ENCODE results near the gene ZNF609.

ZNF609 gene

GRCh38 chr15:64500695-64501395 lies 40.5 kb downstream of the ZNF609 start:
- in situ Hi-C loops (cut with MboI; ENCODE audit: low sequenced_read_pairs): no loop called here

- in situ Hi-C loops (cut with MboI; ENCODE audit: low sequenced_read_pairs): no loop called here
Observed at GRCh38 chr15:64501396-64501715, 41.0 kb downstream of the ZNF609 start.

- in situ Hi-C loops (cut with MboI; ENCODE audit: low sequenced_read_pairs): no loop called here
Observed at GRCh38 chr15:64502151-64502550, 41.8 kb downstream of the ZNF609 start.

GRCh38 chr15:64502551-64502950 lies 42.2 kb downstream of the ZNF609 start:
- in situ Hi-C loops (cut with MboI; ENCODE audit: low sequenced_read_pairs): no loop called here

- in situ Hi-C loops (cut with MboI; ENCODE audit: low sequenced_read_pairs): no loop called here
Observed at GRCh38 chr15:64503197-64503596, 42.8 kb downstream of the ZNF609 start.

- in situ Hi-C loops (cut with MboI; ENCODE audit: low sequenced_read_pairs): no loop called here
Observed at GRCh38 chr15:64503640-64504039, 43.3 kb downstream of the ZNF609 start.

GRCh38 chr15:64507293-64507802 lies 47.0 kb downstream of the ZNF609 start:
- in situ Hi-C loops (cut with MboI; ENCODE audit: low sequenced_read_pairs): no loop called here

GRCh38 chr15:64507845-64508244 lies 47.5 kb downstream of the ZNF609 start:
- in situ Hi-C loops (cut with MboI; ENCODE audit: low sequenced_read_pairs): no loop called here

GRCh38 chr15:64513823-64514222 lies 53.4 kb downstream of the ZNF609 start:
- in situ Hi-C loops (cut with MboI; ENCODE audit: low sequenced_read_pairs): no loop called here

GRCh38 chr15:64515196-64515595 lies 54.8 kb downstream of the ZNF609 start:
- in situ Hi-C loops (cut with MboI; ENCODE audit: low sequenced_read_pairs): no loop called here

- in situ Hi-C loops (cut with MboI; ENCODE audit: low sequenced_read_pairs): no loop called here
Observed at GRCh38 chr15:64515825-64516224, 55.4 kb downstream of the ZNF609 start.

GRCh38 chr15:64519897-64520296 lies 59.5 kb downstream of the ZNF609 start:
- in situ Hi-C loops (cut with MboI; ENCODE audit: low sequenced_read_pairs): no loop called here

GRCh38 chr15:64521201-64521600 lies 60.8 kb downstream of the ZNF609 start:
- in situ Hi-C loops (cut with MboI; ENCODE audit: low sequenced_read_pairs): no loop called here

- in situ Hi-C loops (cut with MboI; ENCODE audit: low sequenced_read_pairs): no loop called here
Observed at GRCh38 chr15:64521726-64522164, 61.4 kb downstream of the ZNF609 start.

- in situ Hi-C loops (cut with MboI; ENCODE audit: low sequenced_read_pairs): no loop called here
Observed at GRCh38 chr15:64522226-64522823, 61.9 kb downstream of the ZNF609 start.

GRCh38 chr15:64523240-64523639 lies 62.9 kb downstream of the ZNF609 start:
- in situ Hi-C loops (cut with MboI; ENCODE audit: low sequenced_read_pairs): no loop called here

GRCh38 chr15:64524778-64525177 lies 64.4 kb downstream of the ZNF609 start:
- in situ Hi-C loops (cut with MboI; ENCODE audit: low sequenced_read_pairs): no loop called here

GRCh38 chr15:64525828-64526530 lies 65.6 kb downstream of the ZNF609 start:
- in situ Hi-C loops (cut with MboI; ENCODE audit: low sequenced_read_pairs): no loop called here

- in situ Hi-C loops (cut with MboI; ENCODE audit: low sequenced_read_pairs): no loop called here
Observed at GRCh38 chr15:64527263-64527984, 67.0 kb downstream of the ZNF609 start.

- in situ Hi-C loops (cut with MboI; ENCODE audit: low sequenced_read_pairs): no loop called here
Observed at GRCh38 chr15:64528871-64529270, 68.5 kb downstream of the ZNF609 start.

GRCh38 chr15:64530472-64530871 lies 70.1 kb downstream of the ZNF609 start:
- in situ Hi-C loops (cut with MboI; ENCODE audit: low sequenced_read_pairs): no loop called here

Data from HL-60/S4 (cell line).